ENCODE measurements around the gene CCDC141.

DNA sequence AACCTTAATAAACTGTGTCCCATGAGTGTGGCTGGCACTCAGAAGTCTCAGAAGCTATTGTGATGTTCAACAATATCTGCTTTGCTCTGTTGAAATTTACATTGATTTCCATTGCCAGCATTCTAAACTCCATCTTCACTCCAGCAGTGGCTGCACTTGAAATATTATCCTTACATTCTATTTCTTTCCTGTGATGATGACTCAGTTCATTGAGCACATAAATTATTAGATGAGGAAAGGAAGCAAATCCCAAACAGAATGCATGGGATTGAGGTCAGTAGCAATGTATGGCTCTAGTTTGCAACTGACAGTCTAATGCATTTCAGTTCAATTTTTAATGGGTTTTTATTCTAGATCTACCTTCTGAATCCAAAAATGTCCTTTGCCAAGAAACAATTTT lies 150.3 kb downstream of the CCDC141 start:
- TF ChIP-seq CTCF (IDR thresholded peaks at IDR 0.05) (no peak), POLR2A (IDR thresholded peaks at IDR 0.05) (no peak)
